ENCODE data around the gene RNF148. TPM values are rescaled to one million over a fixed set of nuclear protein-coding genes. Genes with fewer than 3 reads are reported as not detected.

Gene RNF148
- total and polyA plus RNA-seq, 8 donors: 0.28 to 1.7 (median 0.97) TPM

DNA sequence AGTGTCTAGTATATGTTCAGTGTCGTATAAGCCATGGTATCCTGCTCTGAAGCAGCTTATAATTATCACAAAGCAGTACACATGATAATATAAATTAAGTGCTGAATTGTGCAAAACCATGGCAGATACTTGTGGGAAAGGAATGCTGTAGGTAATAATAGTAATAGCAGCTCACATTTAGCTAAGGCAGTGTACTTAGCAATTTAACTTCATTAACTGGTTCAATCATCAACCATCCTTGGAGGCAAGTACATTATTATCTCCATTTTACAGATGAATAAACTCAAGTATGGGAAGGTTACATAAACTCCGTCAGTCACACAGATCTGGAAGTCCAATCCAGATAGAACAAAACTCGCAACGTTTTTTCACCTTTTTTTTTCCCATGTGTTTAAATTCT lies 21.6 kb upstream of the RNF148 start:
- Histone ChIP-seq H3K27ac (no peak overlapping the region), H3K36me3 (no peaks in the 10 kb centered on the region), H3K9me3 (no peaks in the 10 kb centered on the region), H3K27me3 (no peaks in the 10 kb centered on the region), H3K4me1 (peaks cover 8 to 17% (median 10%) of the 10 kb centered on the region in 3 donors), H3K4me3 (no peak overlapping the region)
- WGBS, 2 donors: 48 to 60% methylated on average over 4 of the region's 4 CpGs
- DNase-seq (no peak), FAIRE-seq (no peak), ATAC-seq (no peak)
- intact Hi-C loops (cut with DNase I): no loop called here
- TF ChIP-seq, protein P1, sequence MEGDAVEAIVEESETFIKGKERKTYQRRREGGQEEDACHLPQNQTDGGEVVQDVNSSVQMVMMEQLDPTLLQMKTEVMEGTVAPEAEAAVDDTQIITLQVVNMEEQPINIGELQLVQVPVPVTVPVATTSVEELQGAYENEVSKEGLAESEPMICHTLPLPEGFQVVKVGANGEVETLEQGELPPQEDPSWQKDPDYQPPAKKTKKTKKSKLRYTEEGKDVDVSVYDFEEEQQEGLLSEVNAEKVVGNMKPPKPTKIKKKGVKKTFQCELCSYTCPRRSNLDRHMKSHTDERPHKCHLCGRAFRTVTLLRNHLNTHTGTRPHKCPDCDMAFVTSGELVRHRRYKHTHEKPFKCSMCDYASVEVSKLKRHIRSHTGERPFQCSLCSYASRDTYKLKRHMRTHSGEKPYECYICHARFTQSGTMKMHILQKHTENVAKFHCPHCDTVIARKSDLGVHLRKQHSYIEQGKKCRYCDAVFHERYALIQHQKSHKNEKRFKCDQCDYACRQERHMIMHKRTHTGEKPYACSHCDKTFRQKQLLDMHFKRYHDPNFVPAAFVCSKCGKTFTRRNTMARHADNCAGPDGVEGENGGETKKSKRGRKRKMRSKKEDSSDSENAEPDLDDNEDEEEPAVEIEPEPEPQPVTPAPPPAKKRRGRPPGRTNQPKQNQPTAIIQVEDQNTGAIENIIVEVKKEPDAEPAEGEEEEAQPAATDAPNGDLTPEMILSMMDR (IDR thresholded peaks at IDR 0.05): no peak

DNA sequence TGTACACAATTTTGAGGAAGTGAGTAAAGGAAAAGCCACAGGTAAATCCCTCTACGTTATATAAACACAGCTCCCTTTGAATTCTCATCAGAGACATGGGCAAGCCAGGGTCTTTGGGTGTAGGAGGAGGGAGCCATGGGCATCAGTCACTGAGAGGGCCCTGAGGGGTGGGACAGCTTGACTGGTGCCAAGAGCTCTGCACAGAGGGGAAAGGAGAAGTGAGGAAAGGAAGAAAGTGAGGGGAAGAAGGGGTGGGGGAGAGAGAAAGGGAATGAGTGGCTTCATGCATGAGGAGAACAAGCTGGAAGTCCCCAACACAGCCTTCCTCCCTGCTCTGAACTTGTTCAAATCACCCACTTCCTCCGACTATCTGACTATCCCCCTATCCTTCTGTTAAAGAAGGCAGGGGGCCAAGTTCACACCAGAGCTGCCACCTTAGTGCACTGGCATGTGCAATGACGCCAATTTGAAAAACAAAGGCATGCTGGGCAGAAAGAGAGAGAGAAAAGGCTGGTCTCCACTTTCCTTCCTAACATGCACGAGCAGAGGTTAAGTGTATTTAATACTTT lies 16.4 kb upstream of the RNF148 start:
- Histone ChIP-seq H3K27ac (no peak overlapping the region), H3K4me3 (no peak overlapping the region), H3K36me3 (no peaks in the 10 kb centered on the region), H3K27me3 (no peaks in the 10 kb centered on the region), H3K9me3 (no peaks in the 10 kb centered on the region), H3K4me1 (peaks cover 0 to 4% (median 0%) of the 10 kb centered on the region in 3 donors)
- ATAC-seq: no peak
- 86 to 93% methylated on average over 4 of the region's 4 CpGs for WGBS, 2 donors
- DNase-seq: no peak
- TF ChIP-seq, protein P1 (IDR thresholded peaks at IDR 0.05): no peak
- intact Hi-C loops (cut with DNase I): no loop called here
- FAIRE-seq: no peak

DNA sequence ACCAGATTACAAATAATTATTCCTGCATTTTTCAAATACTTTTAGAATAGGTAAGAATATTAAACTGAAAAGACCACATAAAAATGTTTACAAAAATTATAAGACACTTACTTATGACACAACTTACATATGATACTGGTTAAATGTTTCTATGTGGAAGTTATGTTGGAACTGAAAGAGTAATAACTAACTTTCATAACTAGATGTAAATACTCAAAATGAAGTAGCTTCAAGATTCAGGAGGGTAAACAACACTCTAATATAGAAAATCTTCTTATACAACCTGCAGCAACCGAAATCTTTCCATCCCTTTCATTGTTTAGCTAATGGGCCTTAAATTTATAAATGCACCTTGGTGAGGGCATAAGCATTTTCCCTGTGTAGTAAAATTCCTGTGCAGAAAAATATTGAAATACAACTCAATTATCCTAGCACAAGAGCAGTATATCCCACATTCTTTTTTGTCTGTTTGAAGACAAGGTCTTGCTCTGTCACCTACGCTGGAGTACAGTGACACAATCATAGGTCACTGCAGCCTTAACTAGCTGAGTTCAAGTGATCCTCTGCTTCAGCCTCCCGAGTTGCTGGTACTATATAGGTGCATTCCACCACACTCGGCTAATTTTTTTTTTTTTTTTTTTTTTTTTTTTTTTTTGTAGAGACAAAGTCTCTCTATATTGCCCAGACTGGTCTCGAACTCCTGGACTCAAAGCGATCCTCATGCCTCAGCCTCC lies 14.8 kb upstream of the RNF148 start:
- WGBS, 2 donors: 93 to 96% methylated on average over 6 of the region's 6 CpGs
- ATAC-seq (no peak), FAIRE-seq (no peak), DNase-seq (no peak)
- no peak overlapping the region for H3K4me3 ChIP-seq
- TF ChIP-seq, protein P1 (IDR thresholded peaks at IDR 0.05): no peak
- H3K27me3 ChIP-seq: no peaks in the 10 kb centered on the region
- intact Hi-C loops (cut with DNase I): no loop called here
- H3K9me3 ChIP-seq: no peaks in the 10 kb centered on the region
- peaks cover 0 to 11% (median 10%) of the 10 kb centered on the region in 3 donors for H3K4me1 ChIP-seq
- no peaks in the 10 kb centered on the region for H3K36me3 ChIP-seq
- no peak overlapping the region for H3K27ac ChIP-seq

DNA sequence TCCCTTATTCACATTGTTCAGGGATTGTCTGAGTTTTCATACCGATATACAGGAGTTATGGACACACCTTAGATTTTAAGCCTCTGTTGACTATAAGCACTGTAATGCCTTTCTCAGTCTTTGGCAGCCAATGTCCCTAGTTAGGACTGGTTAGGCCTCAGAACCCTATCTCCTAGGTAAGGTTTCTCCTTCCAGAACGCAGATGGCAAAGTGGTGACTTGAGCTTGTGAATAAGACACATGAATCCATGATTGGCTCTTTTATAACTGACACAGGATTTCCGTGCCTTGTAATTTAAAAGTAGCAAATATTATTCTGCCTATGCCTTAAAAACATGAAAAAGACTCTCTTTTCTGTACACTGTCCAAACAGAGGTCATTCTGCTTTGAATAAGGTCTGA lies 12.5 kb upstream of the RNF148 start:
- DNase-seq (no peak), ATAC-seq (no peak), FAIRE-seq (no peak)
- Histone ChIP-seq H3K27me3 (no peaks in the 10 kb centered on the region), H3K27ac (no peak overlapping the region), H3K36me3 (no peaks in the 10 kb centered on the region), H3K4me3 (no peak overlapping the region), H3K4me1 (peaks cover 0 to 11% (median 10%) of the 10 kb centered on the region in 3 donors), H3K9me3 (no peaks in the 10 kb centered on the region)
- intact Hi-C loops (cut with DNase I): no loop called here
- 92 to 96% methylated on average over 3 of the region's 3 CpGs for WGBS, 2 donors
- TF ChIP-seq, protein P1 (IDR thresholded peaks at IDR 0.05): no peak

DNA sequence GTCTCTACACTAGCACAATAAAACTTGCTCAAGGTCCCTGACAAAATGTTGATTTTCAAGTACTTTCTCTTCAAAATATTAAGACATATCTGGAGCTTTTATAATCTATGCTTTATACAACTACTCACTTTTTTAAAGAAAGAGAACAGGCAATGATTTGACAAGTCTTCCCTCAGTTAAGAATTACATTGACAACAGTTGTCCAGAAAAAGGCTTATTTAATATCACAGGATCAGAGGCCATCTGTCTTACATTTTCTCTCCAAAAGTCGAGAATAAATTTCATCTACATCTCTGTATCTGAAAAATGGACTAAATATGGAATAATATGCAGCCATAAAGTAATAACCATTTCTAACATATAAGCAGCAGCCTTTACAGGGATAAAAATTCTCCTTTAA lies 8.2 kb upstream of the RNF148 start:
- no peak for DNase-seq
- intact Hi-C loops (cut with DNase I): no loop called here

More for the DNA sequence above, 8.2 kb upstream of the RNF148 start:
- Histone ChIP-seq H3K9me3 (no peaks in the 10 kb centered on the region), H3K27ac (no peak overlapping the region), H3K4me1 (peaks cover 0 to 11% (median 10%) of the 10 kb centered on the region in 3 donors), H3K4me3 (no peak overlapping the region), H3K27me3 (no peaks in the 10 kb centered on the region), H3K36me3 (no peaks in the 10 kb centered on the region)
- FAIRE-seq: no peak
- ATAC-seq: no peak
- WGBS, 2 donors: 68 to 87% methylated on average over 1 of the region's 1 CpG
- TF ChIP-seq, protein P1 (IDR thresholded peaks at IDR 0.05): no peak

Measured in pancreas (tissue), 10 donors.